ENCODE results near the gene TSPOAP1. TPM values are rescaled to one million over a fixed set of nuclear protein-coding genes. Genes with fewer than 3 reads are reported as not detected.

TSPOAP1 gene
- total and polyA plus RNA-seq, 2 of the 13 experiments (the other 11 are each of a cell fraction or from before 2014, with no cell fraction given), result not detected

DNA sequence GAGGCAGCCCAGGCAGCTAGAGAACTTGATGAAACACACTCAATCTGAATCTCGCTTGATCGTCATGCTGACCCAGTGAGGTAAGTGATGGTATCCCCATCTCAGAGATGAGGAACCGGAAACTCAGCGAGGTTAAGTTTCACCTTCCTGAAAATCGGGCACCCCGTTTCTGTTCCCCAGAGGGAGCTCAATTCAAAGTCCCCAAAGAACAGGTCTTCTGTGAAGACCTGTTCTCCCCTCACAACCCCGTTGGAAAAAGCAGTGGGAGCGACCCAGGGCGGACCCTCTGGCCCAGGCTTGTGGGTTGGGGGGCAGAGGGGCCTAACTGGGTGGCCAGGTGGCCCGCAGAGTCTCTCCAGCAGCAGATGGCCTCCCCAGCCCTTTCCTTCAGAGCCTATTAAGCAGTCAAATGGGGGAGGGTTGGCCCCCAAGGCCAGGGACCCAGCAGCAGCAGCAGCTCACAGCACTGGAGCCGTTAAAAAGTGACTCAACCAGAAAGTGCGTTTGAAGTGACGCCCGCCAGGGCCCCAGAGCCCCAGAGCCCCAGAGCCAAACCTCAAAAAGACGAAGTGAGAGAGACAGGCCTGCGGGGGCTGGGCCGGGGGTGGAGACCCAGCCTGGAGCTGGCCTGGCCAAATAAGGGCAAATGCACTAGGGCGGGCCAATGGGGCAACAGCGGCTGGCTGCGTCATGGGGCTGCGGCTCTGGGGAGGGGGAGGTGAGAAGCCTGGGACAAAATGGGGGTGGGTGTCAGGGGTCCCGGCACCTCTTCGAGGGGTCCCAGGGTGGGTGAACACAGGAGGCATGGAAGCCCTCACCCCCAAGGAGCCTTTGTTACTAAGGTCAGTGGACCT, 9.2 kb upstream of the TSPOAP1 start (continued):
- TF ChIP-seq TMF1 (CRISPR knock-in tag; IDR thresholded peaks at IDR 0.05; ENCODE audit: low read depth), result no peak
- no peak for TF ChIP-seq ESRRA (CRISPR knock-in tag; IDR thresholded peaks at IDR 0.05; ENCODE audit: low read depth)
- peak; percentile 32; the same call in 1 of the 2 replicates for TF ChIP-seq ELF3 (CRISPR knock-in tag; IDR thresholded peaks at IDR 0.05)
- TF ChIP-seq NFKB2 (CRISPR knock-in tag; IDR thresholded peaks at IDR 0.05; ENCODE audit: borderline replicate concordance), result peak; percentile 52; the same call in 1 of the 2 replicates
- TF ChIP-seq MNT (IDR thresholded peaks at IDR 0.05), result no peak
- no peak for TF ChIP-seq ZNF766 (CRISPR knock-in tag; IDR thresholded peaks at IDR 0.05; ENCODE audit: borderline replicate concordance)
- TF ChIP-seq, protein P1, sequence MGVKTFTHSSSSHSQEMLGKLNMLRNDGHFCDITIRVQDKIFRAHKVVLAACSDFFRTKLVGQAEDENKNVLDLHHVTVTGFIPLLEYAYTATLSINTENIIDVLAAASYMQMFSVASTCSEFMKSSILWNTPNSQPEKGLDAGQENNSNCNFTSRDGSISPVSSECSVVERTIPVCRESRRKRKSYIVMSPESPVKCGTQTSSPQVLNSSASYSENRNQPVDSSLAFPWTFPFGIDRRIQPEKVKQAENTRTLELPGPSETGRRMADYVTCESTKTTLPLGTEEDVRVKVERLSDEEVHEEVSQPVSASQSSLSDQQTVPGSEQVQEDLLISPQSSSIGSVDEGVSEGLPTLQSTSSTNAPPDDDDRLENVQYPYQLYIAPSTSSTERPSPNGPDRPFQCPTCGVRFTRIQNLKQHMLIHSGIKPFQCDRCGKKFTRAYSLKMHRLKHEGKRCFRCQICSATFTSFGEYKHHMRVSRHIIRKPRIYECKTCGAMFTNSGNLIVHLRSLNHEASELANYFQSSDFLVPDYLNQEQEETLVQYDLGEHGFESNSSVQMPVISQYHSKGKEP (CRISPR knock-in tag; IDR thresholded peaks at IDR 0.05), result no peak
- TF ChIP-seq, protein P2, sequence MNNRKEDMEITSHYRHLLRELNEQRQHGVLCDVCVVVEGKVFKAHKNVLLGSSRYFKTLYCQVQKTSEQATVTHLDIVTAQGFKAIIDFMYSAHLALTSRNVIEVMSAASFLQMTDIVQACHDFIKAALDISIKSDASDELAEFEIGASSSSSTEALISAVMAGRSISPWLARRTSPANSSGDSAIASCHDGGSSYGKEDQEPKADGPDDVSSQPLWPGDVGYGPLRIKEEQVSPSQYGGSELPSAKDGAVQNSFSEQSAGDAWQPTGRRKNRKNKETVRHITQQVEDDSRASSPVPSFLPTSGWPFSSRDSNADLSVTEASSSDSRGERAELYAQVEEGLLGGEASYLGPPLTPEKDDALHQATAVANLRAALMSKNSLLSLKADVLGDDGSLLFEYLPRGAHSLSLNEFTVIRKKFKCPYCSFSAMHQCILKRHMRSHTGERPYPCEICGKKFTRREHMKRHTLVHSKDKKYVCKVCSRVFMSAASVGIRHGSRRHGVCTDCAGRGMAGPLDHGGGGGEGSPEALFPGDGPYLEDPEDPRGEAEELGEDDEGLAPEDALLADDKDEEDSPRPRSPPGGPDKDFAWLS (CRISPR knock-in tag; IDR thresholded peaks at IDR 0.05; ENCODE audit: borderline replicate concordance), result no peak
- peak; percentile 66 for TF ChIP-seq HNRNPK (IDR thresholded peaks at IDR 0.05; ENCODE audit: low read depth, low read length, poor library complexity, severe bottlenecking)
- TF ChIP-seq, protein P3, sequence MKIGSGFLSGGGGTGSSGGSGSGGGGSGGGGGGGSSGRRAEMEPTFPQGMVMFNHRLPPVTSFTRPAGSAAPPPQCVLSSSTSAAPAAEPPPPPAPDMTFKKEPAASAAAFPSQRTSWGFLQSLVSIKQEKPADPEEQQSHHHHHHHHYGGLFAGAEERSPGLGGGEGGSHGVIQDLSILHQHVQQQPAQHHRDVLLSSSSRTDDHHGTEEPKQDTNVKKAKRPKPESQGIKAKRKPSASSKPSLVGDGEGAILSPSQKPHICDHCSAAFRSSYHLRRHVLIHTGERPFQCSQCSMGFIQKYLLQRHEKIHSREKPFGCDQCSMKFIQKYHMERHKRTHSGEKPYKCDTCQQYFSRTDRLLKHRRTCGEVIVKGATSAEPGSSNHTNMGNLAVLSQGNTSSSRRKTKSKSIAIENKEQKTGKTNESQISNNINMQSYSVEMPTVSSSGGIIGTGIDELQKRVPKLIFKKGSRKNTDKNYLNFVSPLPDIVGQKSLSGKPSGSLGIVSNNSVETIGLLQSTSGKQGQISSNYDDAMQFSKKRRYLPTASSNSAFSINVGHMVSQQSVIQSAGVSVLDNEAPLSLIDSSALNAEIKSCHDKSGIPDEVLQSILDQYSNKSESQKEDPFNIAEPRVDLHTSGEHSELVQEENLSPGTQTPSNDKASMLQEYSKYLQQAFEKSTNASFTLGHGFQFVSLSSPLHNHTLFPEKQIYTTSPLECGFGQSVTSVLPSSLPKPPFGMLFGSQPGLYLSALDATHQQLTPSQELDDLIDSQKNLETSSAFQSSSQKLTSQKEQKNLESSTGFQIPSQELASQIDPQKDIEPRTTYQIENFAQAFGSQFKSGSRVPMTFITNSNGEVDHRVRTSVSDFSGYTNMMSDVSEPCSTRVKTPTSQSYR (CRISPR knock-in tag; IDR thresholded peaks at IDR 0.05; ENCODE audit: borderline replicate concordance), result peak; percentile 65; the same call in 1 of the 2 replicates
- no peak for TF ChIP-seq CREB3 (CRISPR knock-in tag; IDR thresholded peaks at IDR 0.05)
- TF ChIP-seq, protein P4, sequence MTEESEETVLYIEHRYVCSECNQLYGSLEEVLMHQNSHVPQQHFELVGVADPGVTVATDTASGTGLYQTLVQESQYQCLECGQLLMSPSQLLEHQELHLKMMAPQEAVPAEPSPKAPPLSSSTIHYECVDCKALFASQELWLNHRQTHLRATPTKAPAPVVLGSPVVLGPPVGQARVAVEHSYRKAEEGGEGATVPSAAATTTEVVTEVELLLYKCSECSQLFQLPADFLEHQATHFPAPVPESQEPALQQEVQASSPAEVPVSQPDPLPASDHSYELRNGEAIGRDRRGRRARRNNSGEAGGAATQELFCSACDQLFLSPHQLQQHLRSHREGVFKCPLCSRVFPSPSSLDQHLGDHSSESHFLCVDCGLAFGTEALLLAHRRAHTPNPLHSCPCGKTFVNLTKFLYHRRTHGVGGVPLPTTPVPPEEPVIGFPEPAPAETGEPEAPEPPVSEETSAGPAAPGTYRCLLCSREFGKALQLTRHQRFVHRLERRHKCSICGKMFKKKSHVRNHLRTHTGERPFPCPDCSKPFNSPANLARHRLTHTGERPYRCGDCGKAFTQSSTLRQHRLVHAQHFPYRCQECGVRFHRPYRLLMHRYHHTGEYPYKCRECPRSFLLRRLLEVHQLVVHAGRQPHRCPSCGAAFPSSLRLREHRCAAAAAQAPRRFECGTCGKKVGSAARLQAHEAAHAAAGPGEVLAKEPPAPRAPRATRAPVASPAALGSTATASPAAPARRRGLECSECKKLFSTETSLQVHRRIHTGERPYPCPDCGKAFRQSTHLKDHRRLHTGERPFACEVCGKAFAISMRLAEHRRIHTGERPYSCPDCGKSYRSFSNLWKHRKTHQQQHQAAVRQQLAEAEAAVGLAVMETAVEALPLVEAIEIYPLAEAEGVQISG (CRISPR knock-in tag; IDR thresholded peaks at IDR 0.05), result no peak
- TF ChIP-seq HOMEZ (CRISPR knock-in tag; IDR thresholded peaks at IDR 0.05; ENCODE audit: low read depth), result no peak

All from HepG2 (cell line).